GM12874 (cell line): ENCODE measurements around the gene NCAPD3.

Experiments
- TF ChIP-seq, protein P1 (sequence below): IDR thresholded peaks from 2 replicates; pipeline ENCODE4 v1.5.1; 2011; ENCODE audit warnings: low read depth, mild to moderate bottlenecking, control low read depth, low read length, moderate library complexity; ENCODE audit not compliant: insufficient read depth

The NCAPD3 gene

DNA sequence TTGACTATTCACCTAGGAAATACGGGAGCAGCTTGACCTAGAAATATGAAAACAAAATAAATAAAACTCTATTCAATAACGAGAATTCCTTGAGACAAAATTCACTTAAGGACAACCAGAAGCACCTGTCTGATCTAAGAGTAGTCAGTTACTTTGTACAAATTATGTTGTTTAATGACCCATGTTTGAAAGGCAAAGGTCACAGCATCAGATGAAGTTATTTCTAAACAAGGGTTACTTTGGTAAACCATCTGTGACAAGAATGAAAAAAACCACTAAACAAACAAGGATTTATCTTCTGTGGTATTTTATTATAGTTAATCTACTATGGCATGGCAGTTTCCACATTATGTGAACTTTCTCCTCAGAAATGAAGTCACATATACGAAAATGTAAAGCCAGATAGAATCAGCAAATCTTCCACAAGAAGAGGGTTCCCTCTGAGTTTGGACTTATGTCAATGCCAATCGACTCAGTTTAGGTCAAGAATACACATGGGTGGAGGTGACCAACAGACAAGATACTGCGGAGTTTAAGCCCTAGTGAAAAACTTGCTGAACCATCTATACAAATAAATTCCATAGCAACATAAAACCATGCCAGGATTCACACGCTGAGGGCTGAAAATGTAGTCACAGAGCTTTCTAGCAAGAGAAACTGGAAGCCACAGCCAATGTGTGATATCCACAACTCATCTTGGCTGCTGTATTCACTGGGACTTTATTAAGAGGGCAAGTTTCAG lies 53.4 kb downstream of the NCAPD3 start:
- TF ChIP-seq, protein P1, sequence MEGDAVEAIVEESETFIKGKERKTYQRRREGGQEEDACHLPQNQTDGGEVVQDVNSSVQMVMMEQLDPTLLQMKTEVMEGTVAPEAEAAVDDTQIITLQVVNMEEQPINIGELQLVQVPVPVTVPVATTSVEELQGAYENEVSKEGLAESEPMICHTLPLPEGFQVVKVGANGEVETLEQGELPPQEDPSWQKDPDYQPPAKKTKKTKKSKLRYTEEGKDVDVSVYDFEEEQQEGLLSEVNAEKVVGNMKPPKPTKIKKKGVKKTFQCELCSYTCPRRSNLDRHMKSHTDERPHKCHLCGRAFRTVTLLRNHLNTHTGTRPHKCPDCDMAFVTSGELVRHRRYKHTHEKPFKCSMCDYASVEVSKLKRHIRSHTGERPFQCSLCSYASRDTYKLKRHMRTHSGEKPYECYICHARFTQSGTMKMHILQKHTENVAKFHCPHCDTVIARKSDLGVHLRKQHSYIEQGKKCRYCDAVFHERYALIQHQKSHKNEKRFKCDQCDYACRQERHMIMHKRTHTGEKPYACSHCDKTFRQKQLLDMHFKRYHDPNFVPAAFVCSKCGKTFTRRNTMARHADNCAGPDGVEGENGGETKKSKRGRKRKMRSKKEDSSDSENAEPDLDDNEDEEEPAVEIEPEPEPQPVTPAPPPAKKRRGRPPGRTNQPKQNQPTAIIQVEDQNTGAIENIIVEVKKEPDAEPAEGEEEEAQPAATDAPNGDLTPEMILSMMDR, result no peak

DNA sequence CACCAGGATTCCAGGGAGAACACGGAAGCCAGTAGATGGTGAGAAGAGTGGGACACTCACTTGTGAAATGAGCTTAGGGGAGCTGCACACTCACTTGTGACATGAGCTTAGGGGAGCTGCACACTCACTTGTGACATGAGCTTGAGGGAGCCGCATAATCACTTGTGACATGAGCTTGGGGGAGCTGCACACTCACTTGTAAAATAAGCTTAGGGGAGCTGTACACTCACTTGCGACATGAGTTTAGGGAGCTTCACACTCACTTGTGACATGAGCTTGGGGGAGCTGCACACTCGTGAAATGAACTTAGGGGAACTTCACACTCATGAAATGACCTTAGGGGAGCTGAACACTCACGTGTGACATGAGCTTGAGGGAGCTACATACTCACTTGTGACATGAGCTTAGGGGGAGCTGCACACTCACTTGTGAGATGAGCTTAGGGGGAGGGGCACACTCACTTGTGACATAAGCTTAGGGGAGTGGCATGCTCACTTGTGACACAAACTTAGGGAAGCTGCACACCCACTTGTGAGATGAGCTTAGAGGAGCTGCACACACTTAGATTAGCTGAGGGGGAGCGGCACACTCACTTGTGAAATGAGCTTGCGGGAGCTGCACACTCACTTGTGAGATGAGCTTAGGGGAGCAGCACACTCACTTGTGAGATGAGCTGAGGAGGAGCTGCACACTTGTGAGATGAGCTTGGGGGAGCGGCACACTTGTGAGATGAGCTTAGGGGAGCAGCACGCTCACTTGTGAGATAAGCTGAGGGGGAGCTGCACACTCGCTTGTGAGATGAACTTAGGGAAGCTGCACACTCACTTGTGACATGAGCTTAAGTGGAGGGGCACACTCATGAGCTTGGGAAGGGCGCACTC lies 59.0 kb downstream of the NCAPD3 start:
- TF ChIP-seq, protein P1, result no peak

DNA sequence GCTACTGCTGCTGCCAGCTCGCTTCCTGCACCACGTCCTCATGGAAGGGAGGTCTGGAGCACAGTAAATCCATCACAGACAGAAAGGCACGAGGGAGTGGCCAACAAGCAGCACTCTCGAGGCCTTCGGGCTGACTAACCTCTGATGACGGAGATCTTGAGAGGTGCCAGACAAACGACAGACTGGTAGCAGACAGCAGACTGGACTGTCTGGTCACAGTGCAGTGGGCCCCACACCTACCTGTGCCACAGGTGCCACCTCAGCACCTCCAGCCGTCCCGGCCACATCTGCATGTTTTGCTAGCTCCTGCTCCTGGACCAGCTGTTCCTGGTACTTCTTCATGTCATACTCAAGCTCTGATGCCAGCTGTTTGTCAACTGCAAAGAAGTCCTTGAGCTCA lies 64.1 kb downstream of the NCAPD3 start:
- TF ChIP-seq, protein P1, result no peak

DNA sequence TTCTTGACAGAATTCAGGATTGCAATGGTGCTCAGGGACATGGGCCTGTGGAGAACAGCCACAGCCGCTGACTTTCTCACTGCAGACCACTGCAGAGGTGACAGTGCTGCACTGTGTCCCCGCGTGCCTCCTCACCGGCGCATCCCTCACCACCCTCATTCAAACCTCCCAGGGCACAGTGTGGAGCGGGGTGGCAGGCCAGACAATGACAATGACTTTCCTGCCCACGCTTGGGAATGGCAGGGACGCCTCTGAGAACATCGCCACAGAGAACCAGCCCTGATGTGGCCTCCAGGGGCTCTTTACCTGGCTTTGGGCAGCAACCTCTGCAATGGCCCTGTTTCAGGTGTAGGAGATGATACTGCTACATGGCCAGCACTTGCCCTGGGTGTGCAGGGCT lies 65.7 kb downstream of the NCAPD3 start:
- TF ChIP-seq, protein P1, result no peak

DNA sequence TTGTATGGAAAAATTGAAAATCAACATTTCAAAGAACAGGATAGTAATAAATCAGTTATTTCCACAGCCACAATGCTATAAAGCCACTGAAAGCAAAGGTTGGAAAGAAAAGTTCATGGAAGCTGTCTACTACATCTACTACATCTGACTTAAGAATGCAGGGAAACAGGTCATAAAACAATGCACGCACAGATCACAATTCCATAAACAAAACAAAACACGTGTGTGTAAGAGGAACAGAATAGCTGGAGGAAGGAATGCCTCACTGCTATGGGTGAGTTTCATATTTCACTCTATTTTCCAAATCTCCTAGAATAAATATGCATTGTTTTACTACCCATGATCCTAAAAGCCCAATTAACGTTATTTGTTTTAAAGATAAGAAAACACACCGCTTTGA lies 66.3 kb downstream of the NCAPD3 start:
- TF ChIP-seq, protein P1, result no peak

DNA sequence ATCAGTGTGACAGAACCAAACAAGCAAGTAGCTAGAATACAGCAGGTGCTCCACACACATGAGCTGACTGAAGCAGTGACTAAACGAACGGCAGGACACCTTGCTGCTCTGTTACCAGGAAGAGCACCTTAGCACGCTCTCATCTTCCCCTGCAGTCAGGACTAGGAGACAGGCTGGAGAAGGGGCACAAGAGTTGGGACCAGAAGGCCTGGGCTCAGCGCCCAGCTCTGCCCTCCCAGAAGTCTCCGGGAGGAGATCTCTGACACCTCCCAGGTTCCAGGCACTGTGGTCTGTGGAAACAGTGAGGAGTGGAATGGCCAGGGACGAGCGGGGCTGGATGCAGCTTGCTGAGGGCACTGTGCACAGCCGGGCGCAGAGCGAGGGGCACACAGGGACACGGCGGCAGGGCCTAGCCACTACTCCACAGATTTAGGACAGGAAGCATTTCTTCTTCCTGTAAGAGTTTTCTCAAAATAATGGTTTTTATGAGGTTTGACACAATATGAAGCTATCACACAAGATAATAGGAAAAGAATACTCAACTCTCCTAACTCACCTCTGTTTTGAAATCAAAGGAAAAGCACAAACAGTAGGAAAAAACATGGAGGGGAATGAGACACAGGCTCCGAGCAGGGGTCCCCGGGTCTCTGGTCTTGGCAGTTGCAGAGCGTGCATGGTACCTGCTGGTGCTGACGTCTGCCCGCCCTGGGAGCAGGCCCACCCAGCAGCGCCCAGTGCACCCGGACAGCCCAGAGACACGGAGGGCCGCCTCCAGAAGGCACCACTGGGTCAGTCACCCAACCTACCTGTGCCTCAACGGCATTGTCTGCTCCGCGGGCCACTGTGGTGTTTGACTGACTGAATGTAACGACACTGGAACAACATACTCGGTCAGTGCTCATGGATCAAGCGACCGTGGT lies 67.6 kb downstream of the NCAPD3 start:
- TF ChIP-seq, protein P1, result no peak
